Urinary bladder (tissue), 4 donors: ENCODE measurements around the gene TRAF3IP3. TPM values are rescaled to one million over a fixed set of nuclear protein-coding genes. Genes with fewer than 3 reads are reported as not detected.

Experiments
- DNase-seq: peaks from one replicate; pipeline ENCODE4 v3.0.0-alpha.2; 2015; ENCODE audit errors: extremely low spot score
- H3K27ac ChIP-seq: one replicate; pipeline ENCODE4 v1.5.1; 2013; ENCODE audit warnings: low read depth, mild to moderate bottlenecking, moderate library complexity
- H3K36me3 ChIP-seq: one replicate; pipeline ENCODE4 v1.6.1; 2013; ENCODE audit warnings: mild to moderate bottlenecking, moderate library complexity; ENCODE audit not compliant: insufficient read depth
- H3K4me1 ChIP-seq: one replicate; pipeline ENCODE4 v1.6.1; 2013; ENCODE audit warnings: mild to moderate bottlenecking, moderate library complexity; ENCODE audit not compliant: insufficient read depth
- H3K4me3 ChIP-seq: one replicate; pipeline ENCODE4 v1.5.1; 2013; ENCODE audit warnings: low read depth, low read length
- WGBS: extraction: QIAGEN DNeasy Blood & Tissue Kit; methylation state at CpG from one replicate; pipeline ENCODE4 v1.1.7; 2013; 5-methylcytosine and 5-hydroxymethylcytosine counted together
- polyA plus RNA-seq: library from polyadenylated mRNA; stranded (reverse); fragments of 200-250 nt; gene quantifications from one replicate; pipeline ENCODE4 v1.2.3, GENCODE V29; 2013
- total RNA-seq: library from RNA; depleted of rRNA; stranded (reverse); fragments of >200 nt; gene quantifications from one replicate; pipeline ENCODE4 v1.2.3, GENCODE V29; 2014
- donor health status: healthy with polysubstance abuse.
- donor health status: healthy.

The TRAF3IP3 gene
- total and polyA plus RNA-seq, 2 donors = 1.4 to 2.3 TPM

- no peak for DNase-seq
- H3K4me1 ChIP-seq = no peaks in the 10 kb centered on the region
- no peaks in the 10 kb centered on the region for H3K36me3 ChIP-seq
- 79% methylated on average over 2 of the region's 2 CpGs for WGBS
- H3K4me3 ChIP-seq = no peak overlapping the region
- H3K27ac ChIP-seq = no peak overlapping the region
These were observed 10.2 kb downstream of the TRAF3IP3 start for GRCh38 chr1:209766051-209766450.

- no peak overlapping the region for H3K27ac ChIP-seq
- H3K4me3 ChIP-seq = no peak overlapping the region
- no peaks in the 10 kb centered on the region for H3K36me3 ChIP-seq
- no peak for DNase-seq
- no peaks in the 10 kb centered on the region for H3K4me1 ChIP-seq
These were observed 11.2 kb downstream of the TRAF3IP3 start for GRCh38 chr1:209767096-209767495.

GRCh38 chr1:209767706-209768105, 11.9 kb downstream of the TRAF3IP3 start:
- no peak overlapping the region for H3K27ac ChIP-seq
- no peak overlapping the region for H3K4me3 ChIP-seq
- DNase-seq = no peak
- H3K36me3 ChIP-seq = no peaks in the 10 kb centered on the region
- no peaks in the 10 kb centered on the region for H3K4me1 ChIP-seq

- DNase-seq = no peak
- Histone ChIP-seq H3K4me3 (peak overlapping the region; percentile 20), H3K4me1 (no peaks in the 10 kb centered on the region), H3K36me3 (no peaks in the 10 kb centered on the region), H3K27ac (no peak overlapping the region)
- 84% methylated on average over 9 of the region's 9 CpGs for WGBS
These were observed 12.5 kb downstream of the TRAF3IP3 start for GRCh38 chr1:209768354-209768774.

GRCh38 chr1:209769171-209769904, 13.5 kb downstream of the TRAF3IP3 start:
- no peak for DNase-seq
- Histone ChIP-seq H3K27ac (peak overlapping the region; percentile 44), H3K36me3 (no peaks in the 10 kb centered on the region), H3K4me1 (no peaks in the 10 kb centered on the region), H3K4me3 (peak overlapping the region; percentile 20)
- WGBS = 8% methylated on average over 13 of the region's 13 CpGs

- Histone ChIP-seq H3K4me1 (no peaks in the 10 kb centered on the region), H3K36me3 (no peaks in the 10 kb centered on the region), H3K4me3 (peak overlapping the region; percentile 20), H3K27ac (peak overlapping the region; percentile 44)
- WGBS = 58% methylated on average over 7 of the region's 7 CpGs
- DNase-seq = no peak
These were observed 14.1 kb downstream of the TRAF3IP3 start for GRCh38 chr1:209769971-209770370.

- DNase-seq = no peak
- Histone ChIP-seq H3K4me1 (no peaks in the 10 kb centered on the region), H3K27ac (no peak overlapping the region), H3K4me3 (no peak overlapping the region), H3K36me3 (no peaks in the 10 kb centered on the region)
- WGBS = 95% methylated on average over 17 of the region's 17 CpGs
These were observed 15.0 kb downstream of the TRAF3IP3 start for GRCh38 chr1:209770636-209771415.

- Histone ChIP-seq H3K36me3 (no peaks in the 10 kb centered on the region), H3K4me1 (no peaks in the 10 kb centered on the region), H3K4me3 (no peak overlapping the region), H3K27ac (no peak overlapping the region)
- WGBS = 14% methylated on average over 6 of the region's 6 CpGs
- no peak for DNase-seq
These were observed 16.3 kb downstream of the TRAF3IP3 start for GRCh38 chr1:209772126-209772525.

- WGBS = 72% methylated on average over 1 of the region's 1 CpG
- Histone ChIP-seq H3K4me3 (no peak overlapping the region), H3K27ac (no peak overlapping the region), H3K4me1 (no peaks in the 10 kb centered on the region), H3K36me3 (no peaks in the 10 kb centered on the region)
- no peak for DNase-seq
These were observed 18.7 kb downstream of the TRAF3IP3 start for GRCh38 chr1:209774592-209774991.

- no peaks in the 10 kb centered on the region for H3K4me1 ChIP-seq
- no peak for DNase-seq
- H3K27ac ChIP-seq = no peak overlapping the region
- 70% methylated on average over 2 of the region's 2 CpGs for WGBS
- H3K4me3 ChIP-seq = no peak overlapping the region
- H3K36me3 ChIP-seq = no peaks in the 10 kb centered on the region
These were observed 19.8 kb downstream of the TRAF3IP3 start for GRCh38 chr1:209775678-209776077.

GRCh38 chr1:209777587-209777986, 21.7 kb downstream of the TRAF3IP3 start:
- Histone ChIP-seq H3K36me3 (no peaks in the 10 kb centered on the region), H3K27ac (no peak overlapping the region), H3K4me1 (no peaks in the 10 kb centered on the region), H3K4me3 (no peak overlapping the region)
- DNase-seq = no peak
- WGBS = 94% methylated on average over 2 of the region's 2 CpGs

GRCh38 chr1:209778102-209778501, 22.2 kb downstream of the TRAF3IP3 start:
- Histone ChIP-seq H3K27ac (no peak overlapping the region), H3K4me1 (no peaks in the 10 kb centered on the region), H3K4me3 (no peak overlapping the region), H3K36me3 (no peaks in the 10 kb centered on the region)
- 93% methylated on average over 1 of the region's 1 CpG for WGBS
- no peak for DNase-seq

GRCh38 chr1:209780268-209780667, 24.4 kb downstream of the TRAF3IP3 start:
- DNase-seq = no peak
- no peaks in the 10 kb centered on the region for H3K4me1 ChIP-seq
- WGBS = 87% methylated on average over 4 of the region's 4 CpGs
- H3K27ac ChIP-seq = no peak overlapping the region
- H3K36me3 ChIP-seq = no peaks in the 10 kb centered on the region
- no peak overlapping the region for H3K4me3 ChIP-seq

GRCh38 chr1:209783386-209783785, 27.5 kb downstream of the TRAF3IP3 start:
- H3K27ac ChIP-seq = no peak overlapping the region
- 57% methylated on average over 6 of the region's 6 CpGs for WGBS
- H3K4me1 ChIP-seq = no peaks in the 10 kb centered on the region
- DNase-seq = no peak
- no peak overlapping the region for H3K4me3 ChIP-seq
- H3K36me3 ChIP-seq = no peaks in the 10 kb centered on the region
